Right lung (tissue), 5 donors: ENCODE data around the gene HDGFL1. TPM values are rescaled to one million over a fixed set of nuclear protein-coding genes. Genes with fewer than 3 reads are reported as not detected.

Source experiments
- DNase-seq, 2 donors: peaks; one replicate each; pipeline ENCODE4 v3.0.0-alpha.2; 2013
- polyA plus RNA-seq, 5 donors: library from polyadenylated mRNA; unstranded; fragments of 120-200 nt; gene quantifications; one replicate each; pipeline versions ENCODE4 v1.2.1 to v1.2.3, GENCODE V29; 2013; ENCODE audit warnings: inconsistent platforms in 1 of 5, low replicate concordance in 1 of 5; ENCODE audit not compliant: insufficient read length in 5 of 5, insufficient read depth in 1 of 5

The HDGFL1 gene
- polyA plus RNA-seq, 5 donors: not detected

DNA sequence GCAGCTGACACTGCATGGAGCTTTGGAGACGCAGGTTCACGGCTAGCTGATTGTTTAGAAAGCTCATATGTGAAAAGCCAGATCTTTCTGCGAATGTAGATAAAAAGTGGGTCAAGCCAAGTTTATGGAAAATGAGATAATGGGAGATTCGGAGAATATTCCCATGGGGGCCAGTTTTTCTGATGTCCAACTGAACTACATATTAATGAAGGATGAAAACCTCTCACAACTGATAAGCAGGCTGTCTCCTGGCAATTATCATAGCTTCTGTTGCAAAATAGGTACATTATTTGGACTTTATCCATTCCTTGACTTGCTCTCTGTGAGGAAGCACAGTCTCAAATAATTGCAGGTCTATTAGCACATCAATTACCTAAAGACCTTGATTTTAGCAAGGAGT is 21.1 kb downstream of the HDGFL1 start:
- DNase-seq: no peak

DNA sequence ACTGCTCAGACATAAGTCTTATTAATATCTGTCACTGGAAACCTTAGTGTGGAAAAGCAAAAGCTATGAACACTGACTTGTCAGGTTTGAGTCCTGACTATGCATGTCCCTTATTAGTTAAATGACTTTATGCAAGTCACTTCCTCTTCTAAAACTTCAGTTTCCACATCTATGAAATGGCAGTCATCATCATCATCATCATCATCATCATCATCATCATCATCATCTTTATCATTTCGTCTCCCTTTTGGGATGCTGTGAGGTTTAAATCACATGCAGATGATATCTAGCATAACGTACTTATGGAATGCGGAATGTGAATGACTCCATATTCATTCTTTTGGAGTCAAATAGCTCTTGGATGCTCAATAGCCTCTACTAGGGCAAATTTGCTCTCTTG is 24.5 kb downstream of the HDGFL1 start:
- DNase-seq: no peak

GRCh38 chr6:22596011-22596410 is 26.6 kb downstream of the HDGFL1 start:
- DNase-seq: no peak

DNA sequence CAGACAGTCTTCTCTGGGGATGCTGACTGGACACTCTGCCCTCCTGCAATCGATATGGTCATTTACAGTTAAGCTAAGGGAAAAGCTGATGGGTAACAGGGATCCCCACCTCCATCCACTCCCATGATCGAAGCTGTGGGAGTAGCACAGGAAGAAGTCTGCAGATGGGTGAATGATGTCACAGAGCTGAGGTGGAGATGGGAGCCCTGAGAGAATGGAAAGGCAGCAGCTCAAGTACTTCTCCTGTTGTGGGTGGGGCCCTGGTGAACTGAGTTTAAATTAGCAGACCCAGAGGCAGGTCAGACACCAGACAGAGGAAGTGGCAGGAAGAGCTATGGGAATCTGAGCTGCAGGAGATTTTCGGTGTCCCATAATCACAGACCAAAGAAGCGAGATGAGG is 29.0 kb downstream of the HDGFL1 start:
- no peak for DNase-seq

DNA sequence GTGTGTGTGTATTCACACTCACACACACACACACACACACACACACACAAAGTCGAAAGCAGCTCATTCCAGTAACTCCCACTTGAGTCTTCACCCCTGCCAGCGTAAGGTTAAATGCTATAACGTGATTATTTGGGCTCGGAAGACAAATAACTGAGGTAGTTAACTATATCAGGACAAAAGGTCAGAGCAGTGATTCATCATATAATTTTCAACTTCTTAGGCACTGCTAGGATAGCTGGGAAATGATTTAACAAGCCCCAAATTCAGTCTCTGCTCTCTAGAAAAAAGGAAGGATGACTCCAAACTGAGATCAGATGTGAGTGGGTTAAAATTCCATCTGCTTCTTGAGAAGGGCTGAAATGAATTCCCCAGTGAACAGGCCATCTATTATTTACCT is 30.7 kb downstream of the HDGFL1 start:
- no peak for DNase-seq

DNA sequence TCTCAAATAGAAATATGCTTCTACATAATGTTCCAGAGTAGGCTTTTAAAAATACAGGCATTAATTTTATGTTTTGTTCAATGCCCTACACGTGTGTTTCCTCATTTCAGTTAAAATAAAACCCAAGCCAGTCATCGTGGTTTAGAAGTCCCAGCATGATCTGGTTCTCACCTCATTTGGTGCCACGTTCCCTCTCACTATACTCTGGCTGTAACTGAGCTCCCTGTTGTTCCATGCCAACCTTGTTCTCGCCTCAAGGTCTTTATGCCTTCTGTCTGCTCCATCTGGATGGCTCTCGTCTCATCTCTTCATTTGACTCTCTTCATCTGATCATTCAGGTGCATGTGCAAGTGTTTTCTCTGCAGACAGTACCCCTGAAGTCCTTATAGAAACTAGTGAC is 32.6 kb downstream of the HDGFL1 start:
- DNase-seq: no peak

- no peak for DNase-seq
These were observed 36.4 kb downstream of the HDGFL1 start for GRCh38 chr6:22605736-22606135.

DNA sequence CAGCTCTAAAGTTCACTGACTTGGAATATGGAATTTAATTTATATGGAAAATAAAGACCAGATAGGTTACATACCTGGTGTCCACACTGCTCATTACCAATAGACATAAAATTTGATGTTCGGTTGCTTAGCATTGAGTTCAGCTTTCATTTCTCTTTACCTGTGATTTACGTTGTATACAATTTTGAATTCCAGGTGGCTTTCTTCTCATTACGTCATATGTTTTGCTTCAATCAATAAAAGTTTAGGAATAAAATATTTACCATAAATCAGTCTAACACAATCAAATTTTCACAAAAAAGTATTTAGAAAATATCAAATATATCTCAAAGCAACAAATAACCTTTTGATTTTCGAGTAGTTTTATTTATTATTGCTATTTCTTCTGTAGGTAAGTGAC is 40.8 kb downstream of the HDGFL1 start:
- no peak for DNase-seq

DNA sequence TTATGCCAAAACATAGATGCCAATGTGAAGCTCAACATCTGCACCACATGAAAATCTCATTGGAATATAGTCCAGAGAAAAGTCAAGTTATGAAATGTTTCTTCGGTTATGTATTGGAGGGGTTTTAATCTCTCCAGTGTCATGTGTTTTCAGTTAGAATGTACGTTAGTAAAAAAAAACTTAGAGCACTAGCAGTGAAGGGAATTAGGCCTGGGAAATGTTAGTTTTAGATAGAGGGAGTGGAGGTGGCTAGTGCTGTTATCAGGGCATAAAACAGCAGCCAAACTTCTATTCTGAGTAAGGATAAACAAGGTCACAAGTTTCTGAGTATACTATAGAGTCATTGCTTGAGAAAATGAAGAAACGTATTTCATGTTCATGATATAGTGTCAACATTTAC is 42.9 kb downstream of the HDGFL1 start:
- DNase-seq: no peak

- no peak for DNase-seq
These were observed 43.7 kb downstream of the HDGFL1 start for GRCh38 chr6:22613051-22613450.

DNA sequence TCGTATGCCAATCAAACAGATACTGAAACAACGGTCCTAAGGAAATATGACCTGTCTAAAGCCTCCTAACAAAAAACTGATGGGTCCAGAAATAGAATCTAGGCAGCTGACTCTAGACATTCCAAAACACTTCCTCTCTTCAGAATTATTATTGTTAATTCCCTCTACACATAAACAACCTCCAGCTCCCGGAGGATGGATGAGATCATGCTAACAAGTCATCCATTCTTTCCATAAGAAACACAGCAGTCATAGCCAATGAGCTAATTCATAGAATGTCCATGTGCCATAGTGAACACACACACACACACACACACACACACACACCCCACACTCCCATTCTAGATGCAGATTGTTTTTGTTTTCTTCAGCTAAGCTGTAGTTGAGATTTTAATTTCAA is 44.3 kb downstream of the HDGFL1 start:
- peak in 1 of 2 donors; percentile 42 for DNase-seq

GRCh38 chr6:22614547-22614946 is 45.2 kb downstream of the HDGFL1 start:
- DNase-seq: no peak

DNA sequence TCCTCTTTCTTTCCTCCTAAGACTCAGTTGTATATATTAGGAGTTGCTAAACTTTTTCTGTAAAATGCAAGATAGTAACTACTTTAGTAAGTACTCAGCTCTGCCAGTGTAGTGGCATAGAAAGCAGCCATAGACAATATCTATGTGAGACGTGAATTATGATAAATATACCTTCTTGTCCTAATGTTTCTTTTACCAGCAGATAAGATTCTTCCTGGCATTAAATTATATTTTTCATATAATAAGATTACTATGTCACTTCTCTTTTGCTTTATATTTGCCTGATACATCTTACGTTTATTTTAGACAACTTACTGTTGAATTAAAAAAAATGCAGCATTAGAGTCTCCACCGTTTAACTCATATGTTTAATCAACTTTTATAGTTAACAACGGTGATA is 51.7 kb downstream of the HDGFL1 start:
- DNase-seq: no peak
